ENCODE measurements around the gene DIP2C.

- no peak for TF ChIP-seq POLR2AphosphoS5 (IDR thresholded peaks at IDR 0.05; ENCODE audit: low read depth, low read length)
- no peak for TF ChIP-seq TAF1 (IDR thresholded peaks at IDR 0.05; ENCODE audit: borderline replicate concordance, low read depth, low read length)
Measured at GRCh38 chr10:326894-327635, 362.4 kb downstream of the DIP2C start.

Data from GM12892 (cell line).